PC-9 (cell line): Measurements from ENCODE around the gene ZNF569. TPM values are rescaled to one million over a fixed set of nuclear protein-coding genes. Genes with fewer than 3 reads are reported as not detected.
A peak's percentile ranks its signal among the peaks of the same experiment; 100 is the strongest.

Experiments used
- BruUV-seq: library from RNA; stranded (reverse); fragments of 400-500 nt; replicated peaks from 2 replicates; lab custom pipeline; 2021; lab: Mats Ljungman, UMichigan
- CTCF ChIA-PET: fragments of 300-600 bp; sonication (Branson Sonifier 250); formaldehyde crosslinking; loops from one replicate; lab custom pipeline; 2022; ENCODE audit warnings: antibody characterized with exemption; lab: Charles Lee
- POLR2A ChIA-PET: fragments of 300-600 bp; sonication (Branson Sonifier 250); formaldehyde crosslinking; loops from one replicate; lab custom pipeline; 2022; ENCODE audit warnings: antibody characterized with exemption; ENCODE audit not compliant: unreplicated experiment; lab: Charles Lee
- DNase-seq, 2 experiments: peaks; one replicate each; pipeline versions ENCODE4 v3.0.0 to v3.0.0-alpha.2; 2015 to 2022; ENCODE audit warnings: mixed read lengths in 1 of 2
- H2AFZ ChIP-seq: fragments of 200-600 bp; sonication (generic); 2 replicates; pipeline ENCODE4 v1.8.1; 2017; ENCODE audit warnings: antibody characterized with exemption
- H3F3A ChIP-seq: fragments of 200-600 bp; sonication (generic); 2 replicates; pipeline ENCODE4 v1.8.1; 2017; ENCODE audit warnings: antibody characterized with exemption, mild to moderate bottlenecking, low read depth; ENCODE audit not compliant: insufficient read depth
- H3K27ac ChIP-seq: fragments of 200-600 bp; sonication (generic); 2 replicates; pipeline ENCODE4 v1.6.1; 2016; ENCODE audit warnings: mixed run types
- H3K27me3 ChIP-seq: fragments of 200-600 bp; sonication (generic); 2 replicates; pipeline ENCODE4 v1.6.1; 2016; ENCODE audit warnings: low read depth, mixed run types; ENCODE audit not compliant: insufficient read depth
- H3K36me3 ChIP-seq: fragments of 200-600 bp; sonication (generic); 2 replicates; pipeline ENCODE4 v1.6.1; 2016; ENCODE audit warnings: low read depth, mixed run types
- H3K4me1 ChIP-seq: fragments of 200-600 bp; sonication (generic); replicated peaks from 2 replicates; pipeline ENCODE4 v1.6.1; 2016; ENCODE audit warnings: mixed run types; ENCODE audit not compliant: insufficient read depth
- H3K4me2 ChIP-seq: fragments of 200-600 bp; sonication (generic); 2 replicates; pipeline ENCODE4 v1.6.1; 2017; ENCODE audit warnings: mixed run types
- H3K4me3 ChIP-seq: fragments of 200-600 bp; sonication (generic); 2 replicates; pipeline ENCODE4 v1.6.1; 2016; ENCODE audit warnings: mixed run types
- H3K79me2 ChIP-seq: fragments of 200-600 bp; sonication (generic); 2 replicates; pipeline ENCODE4 v1.6.1; 2017; ENCODE audit warnings: low read depth, mixed run types
- H3K9me2 ChIP-seq: fragments of 200-600 bp; sonication (generic); 2 replicates; pipeline ENCODE4 v1.8.1; 2017; ENCODE audit warnings: mild to moderate bottlenecking; ENCODE audit not compliant: insufficient read depth
- H3K9me3 ChIP-seq: fragments of 200-600 bp; sonication (generic); 2 replicates; pipeline ENCODE4 v1.8.1; 2016; ENCODE audit warnings: low read depth; ENCODE audit not compliant: insufficient read depth
- H4K20me1 ChIP-seq: fragments of 200-600 bp; sonication (generic); 2 replicates; pipeline ENCODE4 v1.8.1; 2017; ENCODE audit not compliant: insufficient read depth
- EZH2 ChIP-seq: fragments of 200-600 bp; sonication (generic); IDR thresholded peaks from 2 replicates; pipeline ENCODE4 v1.8.0; 2017; ENCODE audit warnings: antibody characterized with exemption, low read depth
- intact Hi-C: fragments of 100-400 bp; cut with micrococcal nuclease; formaldehyde crosslinking; loops from one replicate; pipeline ENCODE4 v1.10.0; 2022; ENCODE audit not compliant: unreplicated experiment
- total RNA-seq: library from RNA; stranded (reverse); gene quantifications from 2 replicates; pipeline ENCODE4 v1.2.3, GENCODE V29; 2021
- TF ChIP-seq, protein P1 (sequence below): fragments of 200-600 bp; sonication (generic); conservative IDR thresholded peaks from 2 replicates; pipeline ENCODE4 v1.6.1; 2017; ENCODE audit warnings: mixed run types, antibody characterized with exemption, mild to moderate bottlenecking, moderate library complexity

Gene ZNF569
- total RNA-seq, 1 experiment from 2014 or later = 3.3 TPM

GRCh38 chr19:37472165-37472564 lies 4.9 kb upstream of the ZNF569 start:
- Histone ChIP-seq H3F3A (no peaks in the 10 kb centered on the region; the same call in 1 of the 2 replicates), H4K20me1 (no peaks in the 10 kb centered on the region), H2AFZ (no peak overlapping the region), H3K36me3 (peaks cover 8% of the 10 kb centered on the region; the same call in 1 of the 2 replicates), H3K4me3 (no peak overlapping the region), H3K4me1 (peaks cover 7% of the 10 kb centered on the region; the same call in 1 of the 2 replicates), H3K9me3 (peaks cover 15% of the 10 kb centered on the region), H3K27ac (no peak overlapping the region), H3K27me3 (no peaks in the 10 kb centered on the region), H3K4me2 (no peak overlapping the region), H3K79me2 (no peaks in the 10 kb centered on the region), H3K9me2 (no peaks in the 10 kb centered on the region)
- BruUV-seq = no TSS peak
- no peak for DNase-seq
- TF ChIP-seq EZH2 = no peak
- TF ChIP-seq, protein P1, sequence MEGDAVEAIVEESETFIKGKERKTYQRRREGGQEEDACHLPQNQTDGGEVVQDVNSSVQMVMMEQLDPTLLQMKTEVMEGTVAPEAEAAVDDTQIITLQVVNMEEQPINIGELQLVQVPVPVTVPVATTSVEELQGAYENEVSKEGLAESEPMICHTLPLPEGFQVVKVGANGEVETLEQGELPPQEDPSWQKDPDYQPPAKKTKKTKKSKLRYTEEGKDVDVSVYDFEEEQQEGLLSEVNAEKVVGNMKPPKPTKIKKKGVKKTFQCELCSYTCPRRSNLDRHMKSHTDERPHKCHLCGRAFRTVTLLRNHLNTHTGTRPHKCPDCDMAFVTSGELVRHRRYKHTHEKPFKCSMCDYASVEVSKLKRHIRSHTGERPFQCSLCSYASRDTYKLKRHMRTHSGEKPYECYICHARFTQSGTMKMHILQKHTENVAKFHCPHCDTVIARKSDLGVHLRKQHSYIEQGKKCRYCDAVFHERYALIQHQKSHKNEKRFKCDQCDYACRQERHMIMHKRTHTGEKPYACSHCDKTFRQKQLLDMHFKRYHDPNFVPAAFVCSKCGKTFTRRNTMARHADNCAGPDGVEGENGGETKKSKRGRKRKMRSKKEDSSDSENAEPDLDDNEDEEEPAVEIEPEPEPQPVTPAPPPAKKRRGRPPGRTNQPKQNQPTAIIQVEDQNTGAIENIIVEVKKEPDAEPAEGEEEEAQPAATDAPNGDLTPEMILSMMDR = no peak
- ChIA-PET POLR2A (no interaction called here), CTCF (no interaction called here)
- intact Hi-C loops = no loop called here

GRCh38 chr19:37470216-37470615 lies 3.0 kb upstream of the ZNF569 start:
- Histone ChIP-seq H2AFZ (peak overlapping the region; percentile 97), H3K79me2 (no peaks in the 10 kb centered on the region), H4K20me1 (no peaks in the 10 kb centered on the region), H3F3A (no peaks in the 10 kb centered on the region; the same call in 1 of the 2 replicates), H3K9me3 (peaks cover 11% of the 10 kb centered on the region), H3K27ac (no peak overlapping the region), H3K4me3 (peak overlapping the region; percentile 71), H3K27me3 (no peaks in the 10 kb centered on the region), H3K4me2 (peak overlapping the region; percentile 78), H3K36me3 (0 out of 2 replicates have a peak, but pooled peaks cover 4% of the 10 kb centered on the region), H3K9me2 (no peaks in the 10 kb centered on the region), H3K4me1 (peaks cover 11% of the 10 kb centered on the region; the same call in 1 of the 2 replicates)
- POLR2A ChIA-PET = no interaction called here
- no peak for TF ChIP-seq EZH2
- TF ChIP-seq, protein P1 = no peak
- intact Hi-C loops = no loop called here
- CTCF ChIA-PET = no interaction called here
- BruUV-seq = no TSS peak
- no peak for DNase-seq

DNA sequence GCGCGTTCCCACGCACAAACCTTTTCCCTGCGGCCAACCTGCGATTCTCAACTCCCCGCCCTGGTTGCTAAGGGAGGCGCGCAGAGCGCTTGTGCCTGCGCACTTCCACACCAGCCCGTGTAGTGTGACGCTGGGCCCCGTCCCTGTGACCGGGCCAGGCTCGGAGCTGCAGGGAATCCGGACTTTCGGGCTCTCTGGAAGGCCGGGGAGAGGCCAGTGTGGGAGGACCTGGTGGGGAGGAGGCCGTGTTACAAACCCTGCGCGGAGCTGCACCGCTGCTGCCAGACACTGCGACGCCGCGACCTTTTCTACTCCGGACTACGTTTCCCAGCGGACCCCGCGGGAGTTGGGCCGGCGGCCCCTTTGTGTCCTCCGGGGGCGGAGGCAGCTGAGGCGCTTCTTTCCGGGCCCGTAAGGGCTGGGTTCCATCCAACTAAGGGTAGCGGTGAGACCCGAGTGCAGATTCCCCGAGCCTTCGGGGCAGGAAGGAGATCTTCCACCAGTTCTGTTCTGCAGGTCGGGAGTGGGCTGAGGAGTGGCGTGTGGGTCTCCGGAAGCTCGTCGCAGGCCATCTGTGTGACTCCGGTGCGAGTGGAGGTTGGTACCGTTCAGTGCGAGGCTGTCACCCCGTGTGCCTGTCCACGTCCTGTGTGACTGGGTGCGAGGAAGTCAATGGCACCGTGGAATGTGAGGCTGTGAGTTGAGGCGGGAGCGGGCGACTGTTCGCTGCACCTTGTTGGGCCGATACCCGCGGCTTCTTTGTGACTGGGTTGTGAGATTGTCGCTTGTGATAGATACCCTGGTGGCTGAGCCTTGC lies 1.9 kb upstream of the ZNF569 start, which contains the start of gene ZNF570:
Gene ZNF570 (plus strand): TSS at position 396 of the 817 bp plus-strand sequence. CDS start 999 bp downstream, outside the sequence.
- TF ChIP-seq, protein P1 = no peak
- TF ChIP-seq EZH2 = no peak
- peaks cover 11% of the 10 kb centered on the region for H3K9me3 ChIP-seq
- no peaks in the 10 kb centered on the region for H3K27me3 ChIP-seq
- no peaks in the 10 kb centered on the region; the same call in 1 of the 2 replicates for H3F3A ChIP-seq
- TSS peak; percentile 59 for BruUV-seq
- H3K36me3 ChIP-seq = 0 out of 2 replicates have a peak, but pooled peaks cover 4% of the 10 kb centered on the region
- no peak within 1 kb of the TSS for H3K27ac ChIP-seq
- peaks cover 11% of the 10 kb centered on the region; the same call in 1 of the 2 replicates for H3K4me1 ChIP-seq
- H3K4me2 ChIP-seq = peak within 1 kb of the TSS; percentile 78
- POLR2A ChIA-PET = interaction anchor here (0.7 kb wide), 1 partner anchor 391 kb away, joined by 8 read pairs; the partner anchor contains the start of gene ZNF420
- peak within 1 kb of the TSS; percentile 97 for H2AFZ ChIP-seq
- peak within 1 kb of the TSS; percentile 71 for H3K4me3 ChIP-seq
- H3K79me2 ChIP-seq = no peaks in the 10 kb centered on the region
- CTCF ChIA-PET = no interaction called here
- H3K9me2 ChIP-seq = no peaks in the 10 kb centered on the region
- H4K20me1 ChIP-seq = no peaks in the 10 kb centered on the region
- peak; percentile 68 to 77 for DNase-seq
- intact Hi-C loops = loop anchor here (1.0 to 5.0 kb wide), 3 partner anchors 98 to 392 kb away; partner anchors contain the start of genes ZNF420, ZNF527 and ZNF585A
